Stimulated activated CD4-positive, alpha-beta T cell treated with anti-CD3 and anti-CD28 coated beads, TNF-alpha, amount 100 ng/mL, for 24 hours (primary cell): ENCODE data around the gene SUGT1.
"Not testable (repeated sequence)": the region's sequence is repeated elsewhere in the genome, so short reads cannot be mapped to it uniquely, and the experiment has no call there.

Experiments
- DNase-seq, 3 experiments: peaks; one replicate each; pipeline ENCODE4 v3.0.0-alpha.2; 2020; ENCODE audit warnings: low read depth in 3 of 3

SUGT1 gene

DNA sequence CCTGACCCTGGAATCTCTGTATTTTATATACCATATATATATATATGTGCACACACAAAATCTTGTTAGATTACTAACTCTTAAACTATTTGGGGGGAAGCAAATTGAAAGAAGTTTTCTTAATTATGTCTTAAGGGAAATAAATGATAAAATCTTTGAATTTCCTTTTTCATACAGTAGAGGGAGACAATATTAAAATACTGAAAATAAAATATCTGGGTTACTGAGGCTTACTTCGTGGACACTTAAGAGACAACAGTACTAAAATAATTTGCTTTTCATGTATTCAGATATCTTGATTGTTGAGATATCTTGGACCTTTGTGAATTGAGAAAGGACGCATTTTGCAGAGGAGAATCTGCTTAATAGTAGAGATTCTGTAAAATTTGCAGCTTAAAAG, 17.0 kb downstream of the SUGT1 start:
- no peak for DNase-seq

DNA sequence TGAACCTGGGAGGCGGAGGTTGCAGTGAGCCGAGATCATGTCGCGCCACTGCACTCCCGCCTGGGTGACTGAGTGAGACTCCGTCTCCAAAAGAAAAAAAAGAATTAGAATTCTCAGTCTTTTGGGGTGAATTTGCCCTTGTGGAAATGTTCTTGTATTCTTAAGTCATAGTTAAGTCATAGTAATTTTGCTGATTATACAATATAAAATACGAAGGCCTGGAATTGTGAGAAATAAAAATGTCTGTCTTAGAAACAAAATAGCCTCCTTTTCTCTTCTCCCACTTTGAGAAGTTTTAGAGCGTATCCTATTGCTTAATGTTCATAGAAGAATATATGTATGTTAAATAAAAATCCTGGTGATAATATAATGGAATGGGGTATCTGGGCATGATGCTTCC, 18.1 kb downstream of the SUGT1 start:
- no peak for DNase-seq

DNA sequence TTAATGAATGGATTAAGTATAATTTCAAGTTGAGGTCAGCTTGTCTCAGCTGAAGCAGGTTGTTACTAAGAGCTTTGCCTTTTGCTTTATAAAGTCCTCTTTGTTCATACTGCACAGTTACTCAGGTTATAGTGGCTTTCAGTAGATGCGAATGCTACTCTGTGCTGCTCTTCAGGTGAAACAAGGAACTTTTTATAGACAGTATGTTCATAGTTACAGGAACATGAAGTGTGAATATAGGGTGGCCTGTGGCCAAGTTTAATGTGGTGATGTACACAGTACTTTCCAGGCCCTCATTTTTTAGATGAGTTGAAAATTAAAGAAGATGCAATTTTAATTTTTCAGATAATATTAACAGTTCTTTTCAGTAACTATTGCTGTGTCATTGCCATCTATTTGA, 20.8 kb downstream of the SUGT1 start:
- DNase-seq, result no peak

DNA sequence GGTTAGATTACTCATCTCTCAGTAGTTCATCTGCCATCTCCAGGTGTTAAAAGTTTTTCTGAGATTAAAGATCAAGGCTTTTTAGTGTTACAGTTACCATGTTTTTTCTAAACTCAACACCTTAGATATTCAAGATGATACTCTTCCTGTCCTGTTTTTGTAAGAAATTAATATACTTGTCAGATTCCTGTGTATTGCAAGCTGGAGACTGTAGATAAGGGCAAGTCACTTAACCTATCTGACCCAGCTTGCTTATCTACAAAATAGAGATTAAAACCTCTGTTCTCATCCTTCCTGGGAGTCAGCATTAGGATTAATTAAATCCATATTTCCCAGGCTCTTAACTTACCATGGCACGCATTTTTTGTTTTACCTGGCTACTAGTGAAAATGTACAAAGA, 25.2 kb downstream of the SUGT1 start:
- DNase-seq, result no peak

DNA sequence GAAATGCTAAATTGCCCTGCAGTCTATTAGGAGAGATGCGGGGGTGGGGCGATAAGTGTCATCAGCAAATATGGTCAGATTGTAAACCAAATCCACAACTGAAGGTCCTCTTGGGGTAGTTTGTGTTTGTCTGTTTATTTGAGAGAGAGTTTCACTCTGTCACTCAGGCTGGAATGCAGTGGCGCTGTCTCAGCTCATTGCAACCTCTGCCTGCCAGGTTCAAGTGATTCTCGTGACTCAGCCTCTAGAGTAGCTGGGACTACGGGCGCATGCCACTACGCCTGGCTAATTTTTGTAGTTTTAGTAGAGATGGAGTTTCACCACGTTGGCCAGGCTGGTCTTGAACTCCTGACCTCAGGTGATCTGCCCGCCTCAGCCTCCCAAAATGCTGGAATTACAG, 33.2 kb downstream of the SUGT1 start:
- not testable (repeated sequence) for DNase-seq

DNA sequence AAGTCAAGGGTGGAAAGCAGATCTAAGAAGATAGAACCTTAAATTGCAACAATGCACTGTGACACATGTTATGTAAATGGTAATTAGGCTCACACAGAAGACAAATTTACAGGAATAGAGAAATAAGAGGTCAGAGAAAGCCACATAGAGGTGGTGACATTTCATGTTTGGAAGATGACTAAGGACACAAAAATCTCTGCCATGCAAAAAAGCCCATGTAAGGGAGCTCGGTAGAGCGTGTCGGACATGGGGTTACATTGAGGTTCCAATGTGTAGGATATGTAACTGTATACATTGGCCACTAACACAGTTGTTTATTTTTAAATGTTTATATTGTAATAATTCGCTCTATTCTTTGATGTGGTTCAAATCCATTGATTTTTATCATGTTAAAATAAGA, 33.7 kb downstream of the SUGT1 start:
- no peak for DNase-seq

DNA sequence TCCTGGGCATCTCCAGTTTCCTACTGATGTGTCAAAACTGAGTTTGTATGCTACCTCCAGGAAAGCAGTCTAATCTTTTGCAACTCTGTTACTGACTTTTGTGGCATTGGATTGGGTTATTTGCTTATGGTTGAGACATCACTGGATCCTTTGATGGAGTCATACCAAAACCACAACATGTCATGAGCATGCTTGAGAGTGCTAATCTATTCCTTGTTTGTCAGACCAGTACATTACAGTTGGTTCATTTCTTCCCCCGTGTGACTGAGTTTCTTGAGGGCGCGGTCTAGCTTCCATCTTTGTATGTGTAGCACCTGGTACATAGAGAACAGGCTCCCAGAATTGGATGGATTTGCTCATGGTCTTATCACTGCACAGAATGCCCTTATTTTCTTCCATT, 43.2 kb downstream of the SUGT1 start:
- DNase-seq, result peak in 1 of 3 experiments; percentile 9

DNA sequence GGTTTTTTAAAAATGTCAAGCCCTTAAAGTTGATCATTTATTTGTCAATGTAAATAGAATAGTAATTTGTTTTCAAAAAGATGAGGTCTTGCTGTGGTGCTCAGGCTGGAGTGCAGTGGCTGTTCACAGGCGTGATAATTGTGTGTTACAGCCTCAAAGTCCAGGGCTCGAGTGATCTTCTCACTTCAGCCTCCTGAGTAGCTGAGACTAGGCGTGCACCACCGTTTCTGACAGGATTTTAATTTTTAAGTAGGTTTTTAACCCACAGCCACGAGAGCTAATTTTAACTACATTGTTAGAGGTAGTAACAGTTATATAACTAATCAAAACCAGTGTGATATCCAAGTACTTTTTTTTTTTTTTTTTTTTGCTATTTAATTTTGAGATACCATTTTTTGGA, 43.9 kb downstream of the SUGT1 start:
- no peak for DNase-seq

DNA sequence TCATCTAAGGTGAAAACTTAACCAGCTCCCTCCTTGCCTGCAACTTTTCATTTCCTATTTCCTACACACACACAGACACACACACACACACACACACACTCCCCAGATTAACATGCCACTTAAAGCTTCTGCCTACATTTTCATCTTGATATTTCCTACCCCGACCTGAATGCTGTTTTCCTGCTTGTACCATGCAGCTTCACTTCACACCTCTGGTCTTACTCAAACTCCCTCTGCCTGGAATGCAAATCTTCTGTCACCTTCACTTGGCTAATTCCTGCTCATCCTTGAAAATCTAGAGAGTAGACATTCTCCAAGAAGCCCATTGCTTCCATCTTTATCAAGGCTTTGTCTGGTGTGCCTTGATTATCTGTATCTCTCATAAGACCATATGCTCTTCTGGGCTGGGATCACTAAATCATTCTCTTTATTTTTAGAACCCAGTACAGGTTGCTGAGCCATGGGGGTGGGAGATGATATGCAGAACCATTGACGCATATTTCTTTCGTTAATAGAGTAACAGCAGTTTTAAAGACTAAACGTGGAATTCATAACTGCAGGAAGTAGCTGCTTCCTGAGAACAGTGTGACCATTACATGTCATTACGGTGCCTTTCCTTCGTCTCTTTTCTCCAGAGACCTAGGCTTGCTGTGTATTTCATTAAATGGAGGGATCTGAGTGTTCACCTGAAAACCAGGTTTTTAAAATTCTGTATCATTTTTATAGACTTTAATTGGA, 49.3 kb downstream of the SUGT1 start:
- DNase-seq, result no peak

DNA sequence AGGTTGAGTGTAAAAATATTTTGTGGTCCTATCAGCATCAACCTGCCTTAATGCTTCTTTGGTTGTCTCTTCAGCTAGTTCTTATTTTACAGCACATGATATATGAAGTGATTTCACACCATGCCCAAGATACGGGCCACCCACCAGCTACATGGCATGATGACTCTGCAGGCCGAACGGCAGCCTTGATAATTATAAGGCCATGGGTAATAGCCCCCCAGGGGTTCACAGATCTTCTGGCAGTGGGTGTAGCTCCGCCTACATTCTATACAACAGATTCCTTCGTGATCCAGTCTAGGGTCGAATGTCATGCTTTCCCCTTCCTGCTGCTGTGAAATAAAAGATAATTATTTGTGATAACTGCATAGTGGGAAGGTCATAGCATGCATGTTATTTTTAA, 50.8 kb downstream of the SUGT1 start:
- no peak for DNase-seq

DNA sequence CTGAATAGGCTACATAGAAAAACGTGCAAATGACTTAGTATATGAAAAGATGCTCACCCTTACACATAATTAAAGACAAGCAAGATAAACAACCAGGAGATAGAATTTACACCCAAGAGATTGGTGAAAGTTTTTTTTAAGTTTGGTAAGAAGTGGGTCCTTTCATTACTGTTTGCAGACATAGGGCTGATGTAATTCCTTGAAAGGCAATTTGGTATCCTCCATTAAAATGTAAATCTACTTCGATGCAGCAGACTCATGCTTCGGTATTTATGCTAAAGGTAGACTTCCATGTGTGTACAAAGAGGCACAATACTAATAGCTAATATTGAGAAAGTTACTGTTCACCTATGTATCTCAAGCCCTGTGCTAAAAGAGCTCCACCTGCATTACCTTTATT, 53.4 kb downstream of the SUGT1 start:
- DNase-seq, result no peak

DNA sequence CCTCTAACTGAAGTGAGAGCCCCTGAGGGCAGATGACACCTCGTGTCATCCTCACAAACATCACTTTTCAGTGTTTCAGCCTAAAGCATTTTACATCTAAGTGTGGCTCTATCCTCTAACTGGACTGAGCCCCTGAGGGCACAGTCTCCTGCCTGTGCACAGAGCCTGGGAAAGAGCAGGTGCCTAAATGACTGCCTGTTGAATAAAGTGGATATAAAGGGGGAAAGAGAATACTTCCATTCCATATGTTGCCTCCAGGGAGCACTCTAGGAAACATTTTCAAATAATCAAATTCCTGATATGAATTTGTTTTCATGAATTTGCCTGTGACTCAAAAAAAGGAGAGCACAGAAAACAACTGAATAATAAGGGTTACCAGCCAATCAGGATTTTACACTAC, 54.7 kb downstream of the SUGT1 start:
- DNase-seq, result no peak

DNA sequence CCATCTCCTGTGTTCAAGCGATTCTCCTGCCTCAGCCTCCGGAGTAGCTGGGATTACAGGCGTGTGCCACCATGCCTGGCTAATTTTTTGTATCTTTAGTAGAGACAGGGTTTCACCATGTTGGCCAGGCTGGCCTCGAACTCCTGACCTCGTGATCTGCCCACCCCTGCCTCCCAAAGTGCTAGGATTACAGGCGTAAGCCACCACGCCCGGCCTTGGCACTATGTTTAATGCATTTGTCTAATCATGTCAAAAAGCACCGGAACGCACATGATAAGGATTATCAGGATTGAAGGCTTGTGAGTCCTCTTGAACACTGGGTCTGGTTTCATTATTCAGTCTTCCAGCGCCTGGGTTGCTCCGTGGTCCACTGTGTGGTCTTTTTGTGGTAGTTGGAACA, 55.6 kb downstream of the SUGT1 start:
- DNase-seq, result not testable (repeated sequence)

DNA sequence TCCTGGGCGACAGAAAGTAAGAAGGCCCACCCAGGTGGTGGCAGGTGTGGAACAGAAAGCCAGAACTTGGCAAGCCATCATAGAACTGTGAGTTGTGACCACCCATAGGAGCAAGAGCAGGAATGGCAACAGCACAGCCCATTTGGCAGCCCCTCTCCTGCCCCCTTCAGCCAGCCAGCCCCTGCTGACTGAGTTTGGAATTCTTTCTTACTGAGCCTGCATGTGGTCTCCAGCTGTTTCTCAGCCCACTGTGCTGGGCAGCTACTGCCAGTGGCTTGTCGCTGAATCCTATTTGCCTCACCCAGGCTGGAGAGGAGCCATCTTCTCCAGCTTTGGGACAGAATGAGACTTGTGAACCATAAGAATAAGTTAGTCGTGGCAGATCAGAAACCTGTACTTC, 58.6 kb downstream of the SUGT1 start:
- no peak for DNase-seq

DNA sequence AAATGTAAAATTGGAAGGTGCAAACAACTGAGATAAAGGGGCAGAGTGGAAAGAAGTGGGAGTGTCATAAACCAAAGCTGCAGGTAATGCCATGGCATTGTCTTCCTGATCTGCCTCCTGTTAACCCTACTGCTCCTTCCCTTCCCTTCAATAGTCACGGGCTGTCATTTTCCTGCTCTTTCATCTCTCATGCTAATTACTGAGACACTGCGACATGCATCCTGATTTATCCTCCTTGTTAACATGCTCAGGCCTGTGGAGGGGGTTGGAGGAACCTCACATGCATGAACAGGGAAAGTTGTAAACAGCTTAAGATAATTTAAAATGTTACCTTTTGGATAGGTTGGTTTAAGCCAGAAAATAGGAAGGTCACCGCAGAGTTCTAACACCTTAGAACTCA, 59.7 kb downstream of the SUGT1 start:
- no peak for DNase-seq

DNA sequence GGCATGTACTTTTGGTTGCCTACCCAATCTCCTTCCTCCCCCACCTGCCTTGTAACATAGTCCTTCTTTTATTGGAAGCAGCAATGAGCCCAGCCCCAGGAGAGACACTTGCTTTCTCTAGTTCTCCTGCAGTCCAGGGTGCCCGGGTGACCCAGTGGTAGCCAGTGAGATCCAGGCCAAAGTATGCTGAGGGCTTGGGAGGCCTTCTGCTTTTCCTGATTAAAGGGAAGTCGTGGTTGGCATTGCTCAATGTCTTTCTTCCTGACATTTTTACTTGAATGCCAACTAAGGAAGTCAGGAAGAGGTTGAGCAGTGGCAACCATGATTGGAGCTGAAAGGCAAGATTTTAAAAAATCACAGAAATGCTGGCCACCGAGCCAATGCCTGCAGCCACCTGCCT, 61.3 kb downstream of the SUGT1 start:
- DNase-seq, result no peak

DNA sequence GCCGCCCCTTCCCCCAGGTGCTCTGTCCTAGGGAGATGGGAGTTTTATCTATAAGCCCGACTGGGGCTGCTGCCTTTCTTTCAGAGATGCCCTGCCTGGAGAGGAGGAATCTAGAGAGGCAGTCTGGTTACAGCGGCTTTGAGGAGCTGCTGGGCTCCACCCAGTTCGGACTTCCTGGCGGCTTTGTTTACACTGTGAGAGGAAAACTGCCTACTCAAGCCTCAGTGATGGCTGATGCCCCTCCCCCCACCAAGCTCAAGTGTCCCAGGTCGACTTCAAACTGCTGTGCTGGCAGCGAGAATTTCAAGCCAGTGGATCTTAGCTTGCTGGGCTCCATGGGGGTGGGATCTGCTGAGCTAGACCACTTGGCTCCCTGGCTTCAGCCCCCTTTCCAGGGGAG, 68.3 kb downstream of the SUGT1 start:
- not testable (repeated sequence) for DNase-seq

DNA sequence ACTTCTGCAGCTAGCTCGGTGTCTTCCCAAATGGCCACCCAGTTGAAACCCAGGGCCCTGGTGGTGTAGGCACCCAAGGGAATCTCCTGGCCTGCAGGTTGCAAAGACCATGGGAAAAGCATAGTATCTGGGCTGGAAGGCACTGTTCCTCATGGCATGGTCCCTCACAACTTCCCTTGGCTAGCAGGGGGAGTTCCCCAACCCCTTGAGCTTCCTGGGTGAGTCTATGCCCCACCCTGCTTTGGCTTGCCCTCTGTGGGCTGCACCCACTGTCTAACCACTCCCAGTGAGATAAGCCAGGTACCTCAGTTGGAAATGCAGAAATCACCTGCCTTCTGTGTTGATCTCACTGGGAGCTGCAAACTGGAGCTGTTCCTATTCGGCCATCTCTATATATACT, 68.7 kb downstream of the SUGT1 start:
- DNase-seq, result not testable (repeated sequence)

DNA sequence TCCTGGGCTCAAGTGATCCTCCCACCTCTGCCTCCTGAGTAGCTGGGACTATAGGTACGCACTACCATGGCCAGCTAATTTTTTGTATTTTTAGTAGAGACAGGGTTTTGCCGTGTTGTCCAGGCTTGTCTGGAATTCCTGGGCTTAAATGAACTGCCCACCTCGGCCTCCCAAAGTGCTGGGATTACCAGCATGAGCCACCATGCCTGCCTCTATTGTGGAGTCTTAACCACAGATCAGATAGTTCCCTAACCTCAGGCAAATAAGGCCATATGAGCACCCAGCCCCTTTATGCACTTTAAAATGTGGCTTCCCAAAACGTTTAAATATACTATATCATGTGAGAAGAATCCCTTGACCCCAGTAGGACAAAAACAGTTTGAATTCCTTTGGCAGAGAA, 70.5 kb downstream of the SUGT1 start:
- DNase-seq, result no peak

DNA sequence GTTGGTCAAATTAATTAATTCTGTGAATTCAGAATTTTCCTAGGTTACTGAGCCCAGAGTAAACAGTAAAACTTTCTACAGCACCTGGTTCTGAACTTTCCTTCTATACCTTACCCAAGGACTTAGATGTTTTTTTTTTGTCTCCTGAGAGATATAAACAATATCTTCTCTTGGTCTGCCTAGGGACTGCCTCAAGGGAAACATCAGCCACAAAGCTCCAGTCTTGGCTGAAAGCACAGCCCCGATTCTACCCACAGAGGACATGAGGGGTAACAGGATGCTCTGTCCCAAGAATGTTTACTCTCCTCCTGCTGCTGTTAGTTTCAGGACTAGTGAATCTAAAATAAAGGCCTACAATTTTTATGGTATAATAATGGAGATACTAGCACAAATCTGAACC, 72.7 kb downstream of the SUGT1 start:
- no peak for DNase-seq

DNA sequence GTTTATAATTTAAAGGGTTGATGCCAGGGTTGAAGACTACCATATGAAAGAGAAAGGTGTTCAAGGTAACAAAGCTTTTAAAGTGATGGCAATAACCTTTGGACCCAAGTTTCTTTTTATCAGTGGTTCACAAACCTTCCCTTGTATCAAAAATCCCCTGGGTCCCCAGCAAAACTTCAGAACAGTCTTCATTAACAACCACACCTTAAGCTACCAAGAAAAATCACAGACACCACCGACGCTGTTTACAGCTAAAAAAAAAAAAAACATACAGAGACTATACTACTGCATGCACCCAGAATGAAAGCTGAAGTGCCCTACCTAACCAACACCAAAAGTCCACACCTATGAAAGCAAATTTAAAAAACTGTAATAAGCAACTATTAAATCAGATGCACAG, 73.6 kb downstream of the SUGT1 start:
- DNase-seq, result no peak

DNA sequence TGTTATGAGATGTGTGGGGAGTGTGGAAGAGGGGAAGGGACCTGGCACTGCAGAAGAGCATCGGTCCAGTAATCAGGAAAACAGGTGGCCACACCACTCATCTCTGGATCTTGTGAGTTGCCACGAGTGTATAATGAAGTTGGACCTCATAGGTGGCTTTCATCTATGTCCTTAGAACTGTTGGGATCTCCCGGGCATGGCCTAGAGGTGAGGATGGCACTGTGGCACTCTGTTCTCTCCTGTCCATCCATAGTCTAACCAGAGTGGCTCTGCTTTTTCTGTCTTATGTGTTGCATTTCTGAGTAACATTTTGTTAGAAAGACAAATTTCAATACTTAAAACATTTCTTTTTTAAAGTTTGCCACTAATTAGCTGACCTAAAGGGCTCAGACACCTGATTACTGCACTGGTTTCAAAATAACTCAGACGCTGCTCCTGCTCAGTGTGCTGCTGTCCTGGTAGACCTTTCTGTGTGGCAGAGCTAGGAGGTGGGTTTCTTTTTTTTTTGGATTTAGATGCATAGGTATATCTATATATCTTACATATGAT, 81.5 kb downstream of the SUGT1 start:
- no peak for DNase-seq

DNA sequence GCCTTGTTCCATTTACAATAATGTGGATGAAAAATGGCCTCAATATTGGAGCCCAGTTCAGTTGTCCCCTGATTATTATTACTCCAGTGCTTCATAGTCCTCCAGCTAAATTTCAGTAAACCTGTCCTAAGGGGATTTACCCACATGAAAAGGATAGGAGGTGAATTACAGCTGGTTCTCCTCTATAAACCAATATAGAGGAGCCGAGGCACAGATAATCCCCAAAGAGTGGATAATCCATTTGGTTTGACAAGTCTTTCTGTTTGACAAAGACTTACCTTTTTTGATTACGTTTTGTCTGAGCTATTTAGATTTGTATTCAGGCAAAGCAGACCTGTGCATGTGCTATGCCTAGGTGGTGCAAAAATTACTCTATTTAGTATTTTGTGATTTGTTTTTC, 84.3 kb downstream of the SUGT1 start:
- no peak for DNase-seq

DNA sequence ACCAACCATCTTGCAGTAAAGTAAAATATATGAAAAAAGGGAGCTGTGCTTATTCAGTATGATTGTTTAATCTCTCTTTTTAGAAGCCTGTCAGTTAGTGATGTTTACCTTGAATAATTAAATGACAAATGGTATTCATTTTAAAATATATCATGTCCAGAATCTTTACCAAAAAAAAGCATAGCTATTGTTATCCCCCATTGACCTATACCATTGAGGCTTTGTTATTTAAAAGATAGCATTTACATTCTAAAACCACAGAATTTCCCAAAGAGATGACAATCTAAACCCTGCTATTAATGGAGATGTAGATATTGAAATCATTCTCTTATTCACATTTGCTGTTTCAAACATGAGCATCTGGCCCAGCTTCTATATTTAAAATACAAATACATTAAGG, 84.8 kb downstream of the SUGT1 start:
- no peak for DNase-seq
